H1 (cell line): Measurements from ENCODE around the gene IL22RA2. TPM values are rescaled to one million over a fixed set of nuclear protein-coding genes. Genes with fewer than 3 reads are reported as not detected.

ENCODE experiments used
- CTCF ChIA-PET: fragments of 300-600 bp; sonication (Branson Sonifier 250); formaldehyde crosslinking; loops from one replicate; lab custom pipeline; 2021; ENCODE audit not compliant: partially characterized antibody; lab: Charles Lee
- POLR2A ChIA-PET: fragments of 300-600 bp; sonication (Branson Sonifier 250); formaldehyde crosslinking; loops from one replicate; lab custom pipeline; 2021; ENCODE audit warnings: inconsistent platforms; ENCODE audit not compliant: partially characterized antibody; lab: Charles Lee
- DNase-seq, 2 experiments: peaks; one replicate each; pipeline versions ENCODE4 v3.0.0 to v3.0.0-alpha.2; 2010 to 2022; ENCODE audit warnings: low spot score in 2 of 2, low read depth in 1 of 2, mixed read lengths in 1 of 2
- FAIRE-seq: peaks from 2 replicates; lab custom pipeline; 2011; peaks lifted over from hg19 to GRCh38; lab: Jason Lieb, UNC
- H2AFZ ChIP-seq: 2 replicates; pipeline ENCODE4 v1.8.1; 2012; ENCODE audit warnings: low read length, inconsistent platforms
- H2AK5ac ChIP-seq: 2 replicates; pipeline ENCODE4 v1.6.1; 2013; ENCODE audit warnings: low read depth, low read length
- H2BK120ac ChIP-seq: replicated peaks from 2 replicates; pipeline ENCODE3; 2013; ENCODE audit warnings: low read depth, low read length, inconsistent platforms
- H2BK12ac ChIP-seq: 2 replicates; pipeline ENCODE4 v1.6.1; 2013; ENCODE audit warnings: low read depth, low read length
- H2BK15ac ChIP-seq: 2 replicates; pipeline ENCODE4 v1.6.1; 2013; ENCODE audit warnings: low read length
- H2BK20ac ChIP-seq: 2 replicates; pipeline ENCODE4 v1.6.1; 2013; ENCODE audit warnings: low read length
- H2BK5ac ChIP-seq: 2 replicates; pipeline ENCODE4 v1.6.1; 2013; ENCODE audit warnings: low read depth, low read length
- H3K14ac ChIP-seq: 2 replicates; pipeline ENCODE4 v1.6.1; 2013; ENCODE audit warnings: inconsistent platforms; ENCODE audit not compliant: insufficient read length
- H3K18ac ChIP-seq: 2 replicates; pipeline ENCODE4 v1.6.1; 2013; ENCODE audit warnings: low read length; ENCODE audit errors: extremely low read depth
- H3K23ac ChIP-seq: 2 replicates; pipeline ENCODE4 v1.6.1; 2013; ENCODE audit warnings: inconsistent platforms; ENCODE audit not compliant: insufficient read length
- H3K23me2 ChIP-seq: 2 replicates; pipeline ENCODE4 v1.6.1; 2013; ENCODE audit warnings: low read depth, low read length
- H3K27ac ChIP-seq: 2 replicates; pipeline ENCODE4 v1.6.1; 2011; ENCODE audit warnings: low read depth, low read length, inconsistent platforms
- H3K27me3 ChIP-seq, 4 experiments: replicated peaks in 1 of 4; 1 replicate in 1 of 4; 2 replicates in 3 of 4; pipeline versions ENCODE4 v1.6.1 to v1.8.1; 2011 to 2013; ENCODE audit warnings: low read length in 3 of 4, mild to moderate bottlenecking in 3 of 4, inconsistent platforms in 2 of 4, mixed read lengths in 2 of 4, moderate library complexity in 1 of 4; ENCODE audit not compliant: control insufficient read depth in 3 of 4, insufficient read depth in 3 of 4; ENCODE audit errors: extremely low read depth in 1 of 4
- H3K36me3 ChIP-seq, 4 experiments: 2 replicates each; pipeline versions ENCODE4 v1.6.1 to v1.8.1; 2011 to 2013; ENCODE audit warnings: mild to moderate bottlenecking in 4 of 4, low read length in 3 of 4, moderate library complexity in 2 of 4, control low read depth in 1 of 4, inconsistent platforms in 1 of 4; ENCODE audit not compliant: insufficient read depth in 4 of 4, control insufficient read depth in 2 of 4
- H3K4ac ChIP-seq: replicated peaks from 2 replicates; pipeline ENCODE3; 2013; ENCODE audit warnings: low read length, low read depth, mixed read lengths, inconsistent platforms; ENCODE audit not compliant: insufficient read length
- H3K4me1 ChIP-seq, 4 experiments: replicated peaks in 1 of 4; 1 replicate in 1 of 4; 2 replicates in 3 of 4; pipeline versions ENCODE4 v1.6.1 to v1.8.1; 2011 to 2013; ENCODE audit warnings: low read length in 3 of 4, inconsistent platforms in 2 of 4, mixed read lengths in 1 of 4; ENCODE audit not compliant: insufficient read depth in 4 of 4, control insufficient read depth in 3 of 4
- H3K4me2 ChIP-seq, 2 experiments: 2 replicates each; pipeline versions ENCODE4 v1.6.1 to v1.8.1; 2011 to 2013; ENCODE audit warnings: low read depth in 2 of 2, low read length in 2 of 2, control low read depth in 1 of 2, inconsistent platforms in 1 of 2, mild to moderate bottlenecking in 1 of 2; ENCODE audit not compliant: insufficient read depth in 1 of 2
- H3K4me3 ChIP-seq, 4 experiments: fragments of 200-600, 300-600 bp in 1 of 4; sonication (generic), shearing (Covaris generic), sonication (Bioruptor Twin) in 1 of 4; 2 replicates each; pipeline versions ENCODE4 v1.5.1 to v1.8.1; 2011 to 2016; ENCODE audit warnings: low read length in 4 of 4, low read depth in 3 of 4, control low read depth in 2 of 4, inconsistent platforms in 2 of 4, mild to moderate bottlenecking in 2 of 4, mixed read lengths in 1 of 4, moderate library complexity in 1 of 4; ENCODE audit not compliant: insufficient read depth in 2 of 4; ENCODE audit errors: extremely low read depth in 1 of 4
- H3K56ac ChIP-seq: replicated peaks from 2 replicates; pipeline ENCODE3; 2013; ENCODE audit warnings: low read depth, mild to moderate bottlenecking, mixed read lengths, low read length, inconsistent platforms; ENCODE audit not compliant: insufficient read length
- H3K79me1 ChIP-seq: 2 replicates; pipeline ENCODE4 v1.6.1; 2013; ENCODE audit warnings: low read depth, low read length, control low read depth
- H3K79me2 ChIP-seq, 2 experiments: 2 replicates each; pipeline versions ENCODE4 v1.6.1 to v1.8.1; 2012 to 2013; ENCODE audit warnings: low read length in 2 of 2, mild to moderate bottlenecking in 2 of 2, inconsistent platforms in 1 of 2; ENCODE audit not compliant: insufficient read depth in 2 of 2, control insufficient read depth in 1 of 2
- H3K9ac ChIP-seq, 4 experiments: replicated peaks in 1 of 4; 1 replicate in 1 of 4; 2 replicates in 3 of 4; pipeline versions ENCODE4 v1.6.1 to v1.8.1; 2011 to 2013; ENCODE audit warnings: low read depth in 3 of 4, low read length in 3 of 4, control low read depth in 2 of 4, mild to moderate bottlenecking in 2 of 4, moderate library complexity in 2 of 4, inconsistent platforms in 1 of 4; ENCODE audit errors: extremely low read depth in 1 of 4
- H3K9me3 ChIP-seq, 2 experiments: 2 replicates each; pipeline versions ENCODE4 v1.6.1 to v1.8.1; 2012 to 2013; ENCODE audit warnings: mild to moderate bottlenecking in 2 of 2, moderate library complexity in 2 of 2, control low read depth in 1 of 2, inconsistent platforms in 1 of 2, low read depth in 1 of 2, low read length in 1 of 2, mixed read lengths in 1 of 2; ENCODE audit not compliant: insufficient read depth in 2 of 2
- H4K20me1 ChIP-seq, 2 experiments: replicated peaks in 1 of 2; 2 replicates each; pipeline versions ENCODE3 to v1.8.1; 2011 to 2013; ENCODE audit warnings: inconsistent platforms in 2 of 2, low read length in 2 of 2, mild to moderate bottlenecking in 1 of 2; ENCODE audit not compliant: insufficient read depth in 2 of 2, control insufficient read depth in 1 of 2
- H4K5ac ChIP-seq: 2 replicates; pipeline ENCODE4 v1.6.1; 2013; ENCODE audit warnings: low read length, low read depth, mixed read lengths, inconsistent platforms; ENCODE audit not compliant: insufficient read length
- H4K8ac ChIP-seq: 2 replicates; pipeline ENCODE4 v1.8.0; 2013; ENCODE audit warnings: mild to moderate bottlenecking, moderate library complexity, low read length, inconsistent platforms; ENCODE audit not compliant: insufficient read depth; ENCODE audit errors: extremely low read depth
- H4K91ac ChIP-seq: replicated peaks from 2 replicates; pipeline ENCODE3; 2013; ENCODE audit warnings: low read length, mixed read lengths, inconsistent platforms; ENCODE audit not compliant: insufficient read length
- BACH1 ChIP-seq: IDR thresholded peaks from 2 replicates; pipeline ENCODE4 v1.6.1; 2012; ENCODE audit warnings: low read length, improper control_type of control experiment
- GABPA ChIP-seq: IDR thresholded peaks from 2 replicates; pipeline ENCODE4 v1.6.1; 2011; ENCODE audit warnings: mild to moderate bottlenecking, low read length, moderate library complexity, borderline replicate concordance; ENCODE audit not compliant: insufficient read depth
- HDAC2 ChIP-seq, 2 experiments: fragments of 300-600 bp in 1 of 2; sonication (generic) in 1 of 2; IDR thresholded peaks; 2 replicates each; pipeline ENCODE4 v1.6.1; 2011 to 2012; ENCODE audit warnings: low read depth in 2 of 2, low read length in 2 of 2, mild to moderate bottlenecking in 2 of 2, moderate library complexity in 2 of 2, borderline replicate concordance in 1 of 2, inconsistent platforms in 1 of 2
- HDAC6 ChIP-seq: IDR thresholded peaks from one replicate; pipeline ENCODE4 v1.7.1; 2012; ENCODE audit warnings: low read depth, mild to moderate bottlenecking, inconsistent platforms, low read length, moderate library complexity
- SP4 ChIP-seq: IDR thresholded peaks from 2 replicates; pipeline ENCODE4 v1.6.1; 2012; ENCODE audit warnings: low read length, inconsistent platforms
- TCF12 ChIP-seq: IDR thresholded peaks from 2 replicates; pipeline ENCODE4 v1.6.1; 2011; ENCODE audit warnings: low read depth, mild to moderate bottlenecking, low read length
- YY1 ChIP-seq: IDR thresholded peaks from 2 replicates; pipeline ENCODE4 v1.6.1; 2011; ENCODE audit warnings: low read depth, mild to moderate bottlenecking, low read length
- polyA plus RNA-seq, 7 experiments: library from polyadenylated mRNA; depleted of rRNA in 3 of 7; stranded (reverse) in 5 of 7; unstranded in 2 of 7; fragments of >200 nt in 5 of 7; fragments of 200-250 nt in 2 of 7; gene quantifications; 1 replicate in 5 of 7; 2 replicates in 1 of 7; 4 replicates in 1 of 7; pipeline versions ENCODE4 v1.2.1 to v1.2.3, GENCODE V29; 2011 to 2013; ENCODE audit warnings: missing spikeins in 2 of 7, mixed read lengths in 2 of 7
- total RNA-seq: library from RNA; stranded (reverse); fragmentation: NEBNext Ultra II Directional; extraction: Animal tissue kit (Norgen Biotek cat#: 25700); gene quantifications from 2 replicates; pipeline ENCODE4 v1.2.1, GENCODE V29; 2021
- TF ChIP-seq, protein P1 (sequence below): IDR thresholded peaks from 2 replicates; pipeline ENCODE4 v1.6.1; 2012; ENCODE audit warnings: low read length, inconsistent platforms

IL22RA2 gene
- total and polyA plus RNA-seq, 2 of the 8 experiments (the other 6 are each of a cell fraction or from before 2014, with no cell fraction given) = not detected

DNA sequence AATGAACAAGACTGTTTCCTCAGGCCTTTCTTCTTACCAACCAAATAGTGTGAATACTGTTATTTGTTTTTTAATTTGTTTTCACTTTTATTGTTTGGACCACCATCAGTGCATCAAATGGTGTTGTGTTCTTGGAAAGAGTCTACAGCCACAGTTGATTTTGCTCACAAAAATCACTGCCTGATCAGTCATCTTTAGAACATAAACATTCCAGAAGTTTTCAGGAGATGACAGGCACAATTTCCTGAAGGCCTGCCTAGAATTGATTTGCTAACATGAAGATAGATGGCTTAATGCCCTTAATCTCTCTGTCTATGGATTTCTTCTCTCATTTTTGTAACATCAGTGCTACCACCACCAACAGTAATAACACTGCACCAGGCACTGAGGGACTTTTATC lies 13.5 kb downstream of the IL22RA2 start:
- H2BK20ac ChIP-seq = no peak overlapping the region
- no peak overlapping the region for H3K18ac ChIP-seq
- TF ChIP-seq, protein P1, sequence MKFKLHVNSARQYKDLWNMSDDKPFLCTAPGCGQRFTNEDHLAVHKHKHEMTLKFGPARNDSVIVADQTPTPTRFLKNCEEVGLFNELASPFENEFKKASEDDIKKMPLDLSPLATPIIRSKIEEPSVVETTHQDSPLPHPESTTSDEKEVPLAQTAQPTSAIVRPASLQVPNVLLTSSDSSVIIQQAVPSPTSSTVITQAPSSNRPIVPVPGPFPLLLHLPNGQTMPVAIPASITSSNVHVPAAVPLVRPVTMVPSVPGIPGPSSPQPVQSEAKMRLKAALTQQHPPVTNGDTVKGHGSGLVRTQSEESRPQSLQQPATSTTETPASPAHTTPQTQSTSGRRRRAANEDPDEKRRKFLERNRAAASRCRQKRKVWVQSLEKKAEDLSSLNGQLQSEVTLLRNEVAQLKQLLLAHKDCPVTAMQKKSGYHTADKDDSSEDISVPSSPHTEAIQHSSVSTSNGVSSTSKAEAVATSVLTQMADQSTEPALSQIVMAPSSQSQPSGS = no peak
- TF ChIP-seq GABPA (no peak), HDAC6 (no peak), TCF12 (no peak), BACH1 (no peak), HDAC2 (IDR thresholded peaks at IDR 0.05; ENCODE audit: borderline replicate concordance in 1 of 2, low read depth in 2 of 2, low read length in 2 of 2) (no peak), SP4 (no peak), YY1 (no peak)
- H4K20me1 ChIP-seq = no peaks in the 10 kb centered on the region
- H3K4me2 ChIP-seq = no peak overlapping the region
- no peak overlapping the region for H2AFZ ChIP-seq
- peaks cover 27 to 47% of the 10 kb centered on the region in 2 experiments for H3K9me3 ChIP-seq
- H3K9ac ChIP-seq = no peak overlapping the region
- H3K36me3 ChIP-seq = no peaks in the 10 kb centered on the region; a peak in 1 of 8 replicates
- H3K27ac ChIP-seq = no peak overlapping the region
- CTCF ChIA-PET = no interaction called here
- no peak overlapping the region for H4K91ac ChIP-seq
- no peaks in the 10 kb centered on the region; the same call in 1 of the 2 replicates for H3K23me2 ChIP-seq
- H3K27me3 ChIP-seq = no peaks in the 10 kb centered on the region
- H3K79me2 ChIP-seq = no peaks in the 10 kb centered on the region
- no peak overlapping the region for H4K5ac ChIP-seq
- no peak overlapping the region for H3K56ac ChIP-seq
- no peak overlapping the region for H2AK5ac ChIP-seq
- no peak overlapping the region for H2BK120ac ChIP-seq
- H4K8ac ChIP-seq = no peak overlapping the region
- H2BK12ac ChIP-seq = no peak overlapping the region
- no peak overlapping the region for H3K14ac ChIP-seq
- H3K79me1 ChIP-seq = no peaks in the 10 kb centered on the region
- H3K4me1 ChIP-seq = no peaks in the 10 kb centered on the region
- no peak overlapping the region for H3K23ac ChIP-seq
- DNase-seq (no peak), FAIRE-seq (no peak)
- POLR2A ChIA-PET = no interaction called here
- no peak overlapping the region for H2BK5ac ChIP-seq
- H2BK15ac ChIP-seq = no peak overlapping the region
- H3K4me3 ChIP-seq = no peak overlapping the region
- H3K4ac ChIP-seq = no peak overlapping the region
